Measurements from ENCODE around the gene RCL1.

Gene RCL1

GRCh38 chr9:4829969-4830368 is 37.2 kb downstream of the RCL1 start:
- no peak for TF ChIP-seq SUZ12 (IDR thresholded peaks at IDR 0.05; ENCODE audit: extremely low read depth, insufficient read depth, insufficient read length)
- TF ChIP-seq YY1 (IDR thresholded peaks at IDR 0.05; ENCODE audit: insufficient read depth, insufficient read length) = no peak
- no peak for TF ChIP-seq ZNF274 (IDR thresholded peaks at IDR 0.05; ENCODE audit: low read depth, low read length)
- Histone ChIP-seq H3K36me3 (ENCODE audit: insufficient read depth, insufficient read length, low read length) (peaks cover 24% of the 10 kb centered on the region), H3K4me1 (ENCODE audit: insufficient read depth, insufficient read length) (no peaks in the 10 kb centered on the region), H3K9me3 (ENCODE audit: insufficient read depth, low read length) (no peaks in the 10 kb centered on the region), H3K9ac (ENCODE audit: insufficient read length, low read depth) (no peak overlapping the region), H3K4me3 (ENCODE audit: insufficient read length, low read depth) (no peak overlapping the region), H3K27me3 (ENCODE audit: insufficient read depth, insufficient read length) (no peaks in the 10 kb centered on the region)
- no peak for DNase-seq (ENCODE audit: low read depth, low spot score)

DNA sequence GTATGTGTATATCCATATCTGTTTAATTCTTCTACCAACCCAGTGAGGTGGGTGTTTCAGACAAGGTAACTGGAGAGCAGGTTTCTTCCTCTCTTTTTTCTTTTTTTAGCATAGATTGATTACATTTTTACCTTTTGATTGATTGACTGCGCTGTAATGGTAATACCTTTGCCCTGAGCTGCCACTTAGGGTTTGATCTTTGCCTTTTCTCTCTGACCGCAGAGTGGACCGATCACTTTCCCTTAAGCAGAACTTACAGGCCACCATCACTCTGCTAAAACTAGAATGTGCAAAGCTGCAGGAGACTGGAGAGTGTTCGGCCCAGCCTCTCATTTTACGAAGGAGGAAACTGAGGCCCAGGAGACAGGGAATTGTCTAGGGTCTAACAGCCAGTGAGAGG is 38.0 kb downstream of the RCL1 start:
- TF ChIP-seq YY1 (IDR thresholded peaks at IDR 0.05; ENCODE audit: insufficient read depth, insufficient read length) = no peak
- TF ChIP-seq SUZ12 (IDR thresholded peaks at IDR 0.05; ENCODE audit: extremely low read depth, insufficient read depth, insufficient read length) = no peak
- no peak for TF ChIP-seq ZNF274 (IDR thresholded peaks at IDR 0.05; ENCODE audit: low read depth, low read length)
- H3K36me3 ChIP-seq (ENCODE audit: insufficient read depth, insufficient read length, low read length) = peaks cover 31% of the 10 kb centered on the region
- H3K4me1 ChIP-seq (ENCODE audit: insufficient read depth, insufficient read length) = no peaks in the 10 kb centered on the region
- no peak for DNase-seq (ENCODE audit: low read depth, low spot score)
- no peaks in the 10 kb centered on the region for H3K9me3 ChIP-seq (ENCODE audit: insufficient read depth, low read length)
- H3K4me3 ChIP-seq (ENCODE audit: insufficient read length, low read depth) = no peak overlapping the region
- no peaks in the 10 kb centered on the region for H3K27me3 ChIP-seq (ENCODE audit: insufficient read depth, insufficient read length)
- no peak overlapping the region for H3K9ac ChIP-seq (ENCODE audit: insufficient read length, low read depth)

GRCh38 chr9:4831119-4831518 is 38.4 kb downstream of the RCL1 start:
- H3K4me1 ChIP-seq (ENCODE audit: insufficient read depth, insufficient read length) = no peaks in the 10 kb centered on the region
- peaks cover 35% of the 10 kb centered on the region for H3K36me3 ChIP-seq (ENCODE audit: insufficient read depth, insufficient read length, low read length)

DNA sequence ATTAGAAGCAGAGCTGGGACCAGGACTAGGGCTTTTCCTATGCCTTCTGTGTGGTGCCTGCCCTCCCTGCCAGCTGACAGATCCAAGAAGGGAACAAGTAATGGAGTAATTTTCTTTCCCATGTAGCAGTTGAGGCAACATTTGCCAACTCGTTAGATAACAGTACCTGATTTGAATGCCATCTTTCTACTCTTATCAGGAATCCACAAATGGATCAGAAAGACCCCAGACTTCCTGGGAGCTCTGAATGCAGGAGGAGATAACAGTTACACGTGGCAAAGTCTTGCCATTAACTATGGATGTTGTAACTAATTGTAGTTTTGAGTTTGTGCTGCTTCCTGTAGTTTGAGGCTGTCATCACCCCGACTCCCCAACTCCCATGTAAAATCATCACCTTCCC is 39.2 kb downstream of the RCL1 start:
- Histone ChIP-seq H3K4me1 (ENCODE audit: insufficient read depth, insufficient read length) (no peaks in the 10 kb centered on the region), H3K4me3 (ENCODE audit: insufficient read length, low read depth) (no peak overlapping the region), H3K9me3 (ENCODE audit: insufficient read depth, low read length) (no peaks in the 10 kb centered on the region), H3K9ac (ENCODE audit: insufficient read length, low read depth) (no peak overlapping the region), H3K36me3 (ENCODE audit: insufficient read depth, insufficient read length, low read length) (peaks cover 44% of the 10 kb centered on the region), H3K27me3 (ENCODE audit: insufficient read depth, insufficient read length) (no peaks in the 10 kb centered on the region)
- TF ChIP-seq ZNF274 (IDR thresholded peaks at IDR 0.05; ENCODE audit: low read depth, low read length) (no peak), SUZ12 (IDR thresholded peaks at IDR 0.05; ENCODE audit: extremely low read depth, insufficient read depth, insufficient read length) (no peak), YY1 (IDR thresholded peaks at IDR 0.05; ENCODE audit: insufficient read depth, insufficient read length) (no peak)
- DNase-seq (ENCODE audit: low read depth, low spot score) = no peak

More at GRCh38 chr9:4831119-4831518, 38.4 kb downstream of the RCL1 start:
- no peaks in the 10 kb centered on the region for H3K9me3 ChIP-seq (ENCODE audit: insufficient read depth, low read length)
- DNase-seq (ENCODE audit: low read depth, low spot score) = no peak
- no peak overlapping the region for H3K9ac ChIP-seq (ENCODE audit: insufficient read length, low read depth)
- no peak for TF ChIP-seq YY1 (IDR thresholded peaks at IDR 0.05; ENCODE audit: insufficient read depth, insufficient read length)
- no peak for TF ChIP-seq SUZ12 (IDR thresholded peaks at IDR 0.05; ENCODE audit: extremely low read depth, insufficient read depth, insufficient read length)
- no peak for TF ChIP-seq ZNF274 (IDR thresholded peaks at IDR 0.05; ENCODE audit: low read depth, low read length)
- H3K4me3 ChIP-seq (ENCODE audit: insufficient read length, low read depth) = no peak overlapping the region
- no peaks in the 10 kb centered on the region for H3K27me3 ChIP-seq (ENCODE audit: insufficient read depth, insufficient read length)

GRCh38 chr9:4832786-4833579 is 40.2 kb downstream of the RCL1 start:
- Histone ChIP-seq H3K9ac (ENCODE audit: insufficient read length, low read depth) (no peak overlapping the region), H3K4me3 (ENCODE audit: insufficient read length, low read depth) (no peak overlapping the region), H3K27me3 (ENCODE audit: insufficient read depth, insufficient read length) (no peaks in the 10 kb centered on the region), H3K36me3 (ENCODE audit: insufficient read depth, insufficient read length, low read length) (peaks cover 38% of the 10 kb centered on the region), H3K9me3 (ENCODE audit: insufficient read depth, low read length) (no peaks in the 10 kb centered on the region), H3K4me1 (ENCODE audit: insufficient read depth, insufficient read length) (no peaks in the 10 kb centered on the region)
- no peak for TF ChIP-seq YY1 (IDR thresholded peaks at IDR 0.05; ENCODE audit: insufficient read depth, insufficient read length)
- TF ChIP-seq SUZ12 (IDR thresholded peaks at IDR 0.05; ENCODE audit: extremely low read depth, insufficient read depth, insufficient read length) = no peak
- TF ChIP-seq ZNF274 (IDR thresholded peaks at IDR 0.05; ENCODE audit: low read depth, low read length) = no peak
- no peak for DNase-seq (ENCODE audit: low read depth, low spot score)

- Histone ChIP-seq H3K36me3 (ENCODE audit: insufficient read depth, insufficient read length, low read length) (peaks cover 44% of the 10 kb centered on the region), H3K4me3 (ENCODE audit: insufficient read length, low read depth) (no peak overlapping the region), H3K9me3 (ENCODE audit: insufficient read depth, low read length) (no peaks in the 10 kb centered on the region), H3K4me1 (ENCODE audit: insufficient read depth, insufficient read length) (no peaks in the 10 kb centered on the region), H3K9ac (ENCODE audit: insufficient read length, low read depth) (no peak overlapping the region), H3K27me3 (ENCODE audit: insufficient read depth, insufficient read length) (no peaks in the 10 kb centered on the region)
- DNase-seq (ENCODE audit: low read depth, low spot score) = no peak
- TF ChIP-seq ZNF274 (IDR thresholded peaks at IDR 0.05; ENCODE audit: low read depth, low read length) (no peak), SUZ12 (IDR thresholded peaks at IDR 0.05; ENCODE audit: extremely low read depth, insufficient read depth, insufficient read length) (no peak), YY1 (IDR thresholded peaks at IDR 0.05; ENCODE audit: insufficient read depth, insufficient read length) (no peak)
These were observed 41.2 kb downstream of the RCL1 start for GRCh38 chr9:4833781-4834560.

DNA sequence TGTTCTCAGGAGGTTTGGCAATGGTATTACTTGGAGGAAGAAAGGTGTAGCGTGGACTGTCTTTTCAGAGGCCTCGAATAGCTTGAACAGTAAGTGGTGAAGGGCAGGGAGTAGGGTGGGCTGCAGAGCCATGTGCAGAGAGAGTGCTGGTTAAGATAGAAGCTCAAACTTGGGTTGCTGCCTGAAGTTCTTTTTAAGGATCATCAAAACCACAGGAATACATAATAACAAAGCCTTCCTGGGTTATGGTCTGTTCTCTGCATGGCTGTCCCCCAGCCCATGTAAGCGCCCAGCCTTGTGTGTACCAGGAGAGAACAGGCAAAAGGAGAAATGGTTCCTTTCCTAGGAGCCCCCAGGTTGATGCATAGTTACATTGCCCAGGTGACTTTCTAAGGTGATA is 43.9 kb downstream of the RCL1 start:
- Histone ChIP-seq H3K9ac (ENCODE audit: insufficient read length, low read depth) (no peak overlapping the region), H3K36me3 (ENCODE audit: insufficient read depth, insufficient read length, low read length) (peaks cover 62% of the 10 kb centered on the region), H3K9me3 (ENCODE audit: insufficient read depth, low read length) (no peaks in the 10 kb centered on the region), H3K4me3 (ENCODE audit: insufficient read length, low read depth) (no peak overlapping the region), H3K4me1 (ENCODE audit: insufficient read depth, insufficient read length) (no peaks in the 10 kb centered on the region), H3K27me3 (ENCODE audit: insufficient read depth, insufficient read length) (no peaks in the 10 kb centered on the region)
- DNase-seq (ENCODE audit: low read depth, low spot score) = no peak
- TF ChIP-seq YY1 (IDR thresholded peaks at IDR 0.05; ENCODE audit: insufficient read depth, insufficient read length) = no peak

Data from NT2/D1 (cell line).